ENCODE measurements around the gene POU5F2. TPM values are rescaled to one million over a fixed set of nuclear protein-coding genes. Genes with fewer than 3 reads are reported as not detected.

POU5F2 gene
- total RNA-seq, 1 experiment from 2014 or later = 1.1 TPM

- DNase-seq = no peak
- Histone ChIP-seq H3K79me2 (ENCODE audit: low read depth) (no peaks in the 10 kb centered on the region), H4K20me1 (ENCODE audit: insufficient read depth) (no peaks in the 10 kb centered on the region), H2AFZ (no peak overlapping the region), H3K4me2 (no peak overlapping the region), H3K9me2 (ENCODE audit: insufficient read depth) (no peaks in the 10 kb centered on the region), H3K36me3 (ENCODE audit: low read depth) (no peaks in the 10 kb centered on the region), H3K27me3 (ENCODE audit: insufficient read depth, low read depth) (no peaks in the 10 kb centered on the region), H3K27ac (no peak overlapping the region), H3K4me3 (no peak overlapping the region), H3K4me1 (replicated peaks; ENCODE audit: insufficient read depth) (no peaks in the 10 kb centered on the region), H3F3A (ENCODE audit: insufficient read depth, low read depth) (no peaks in the 10 kb centered on the region), H3K9me3 (ENCODE audit: insufficient read depth, low read depth) (no peaks in the 10 kb centered on the region)
- CTCF ChIA-PET = no interaction called here
- POLR2A ChIA-PET (ENCODE audit: unreplicated experiment) = interaction anchor here (0.5 kb wide), 1 partner anchor 320 kb away, joined by 3 read pairs; no protein-coding TSS in a partner anchor
- intact Hi-C loops (cut with micrococcal nuclease; ENCODE audit: unreplicated experiment) = no loop called here
- no TSS peak for BruUV-seq (replicated peaks)
- TF ChIP-seq CTCF (conservative IDR thresholded peaks at IDR 0.05) (no peak), EZH2 (IDR thresholded peaks at IDR 0.05; ENCODE audit: low read depth) (no peak)
Measured at GRCh38 chr5:93724791-93725190, 16.6 kb downstream of the POU5F2 start.

DNA sequence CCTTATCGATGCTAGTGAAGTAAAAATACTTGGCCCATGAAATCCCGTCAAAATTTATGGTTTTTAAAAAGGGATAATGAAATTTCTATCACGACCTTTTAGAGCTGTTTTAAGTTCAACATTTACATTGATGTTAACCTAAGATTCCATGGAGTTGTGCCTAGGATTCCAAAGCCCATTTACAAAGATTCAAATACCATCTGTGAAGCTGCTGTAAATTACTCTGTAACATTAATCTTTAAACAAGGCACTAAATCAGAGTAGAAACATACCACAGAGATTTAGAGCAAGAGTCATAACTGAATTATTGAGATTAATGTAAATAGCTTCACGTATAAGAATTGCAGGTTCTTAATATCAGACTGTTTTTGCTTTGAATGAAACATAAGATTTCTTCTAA is 17.7 kb downstream of the POU5F2 start:
- CTCF ChIA-PET = no interaction called here
- no peak for TF ChIP-seq CTCF (conservative IDR thresholded peaks at IDR 0.05)
- TF ChIP-seq EZH2 (IDR thresholded peaks at IDR 0.05; ENCODE audit: low read depth) = no peak
- Histone ChIP-seq H3K9me2 (ENCODE audit: insufficient read depth) (no peaks in the 10 kb centered on the region), H3K9me3 (ENCODE audit: insufficient read depth, low read depth) (no peaks in the 10 kb centered on the region), H4K20me1 (ENCODE audit: insufficient read depth) (no peaks in the 10 kb centered on the region), H3K4me2 (no peak overlapping the region), H2AFZ (no peak overlapping the region), H3F3A (ENCODE audit: insufficient read depth, low read depth) (no peaks in the 10 kb centered on the region), H3K27ac (no peak overlapping the region), H3K4me3 (no peak overlapping the region), H3K4me1 (replicated peaks; ENCODE audit: insufficient read depth) (no peaks in the 10 kb centered on the region), H3K79me2 (ENCODE audit: low read depth) (no peaks in the 10 kb centered on the region), H3K27me3 (ENCODE audit: insufficient read depth, low read depth) (no peaks in the 10 kb centered on the region), H3K36me3 (ENCODE audit: low read depth) (no peaks in the 10 kb centered on the region)
- intact Hi-C loops (cut with micrococcal nuclease; ENCODE audit: unreplicated experiment) = no loop called here
- BruUV-seq (replicated peaks) = no TSS peak
- POLR2A ChIA-PET (ENCODE audit: unreplicated experiment) = interaction anchor here (0.5 to 0.8 kb wide), 2 partner anchors 60 to 474 kb away, joined by 3 to 6 read pairs; no protein-coding TSS in a partner anchor
- DNase-seq = no peak

GRCh38 chr5:93723005-93723404 is 18.4 kb downstream of the POU5F2 start:
- CTCF ChIA-PET = interaction anchor here (0.7 kb wide), 1 partner anchor 70 kb away, joined by 3 read pairs; no protein-coding TSS in a partner anchor

More at GRCh38 chr5:93723005-93723404, 18.4 kb downstream of the POU5F2 start:
- Histone ChIP-seq H3K36me3 (ENCODE audit: low read depth) (no peaks in the 10 kb centered on the region), H3F3A (ENCODE audit: insufficient read depth, low read depth) (no peaks in the 10 kb centered on the region), H3K79me2 (ENCODE audit: low read depth) (no peaks in the 10 kb centered on the region), H3K4me1 (replicated peaks; ENCODE audit: insufficient read depth) (no peaks in the 10 kb centered on the region), H3K27ac (no peak overlapping the region), H2AFZ (no peak overlapping the region), H3K4me2 (no peak overlapping the region), H3K4me3 (no peak overlapping the region), H4K20me1 (ENCODE audit: insufficient read depth) (no peaks in the 10 kb centered on the region), H3K9me2 (ENCODE audit: insufficient read depth) (no peaks in the 10 kb centered on the region), H3K27me3 (ENCODE audit: insufficient read depth, low read depth) (no peaks in the 10 kb centered on the region), H3K9me3 (ENCODE audit: insufficient read depth, low read depth) (no peaks in the 10 kb centered on the region)
- POLR2A ChIA-PET (ENCODE audit: unreplicated experiment) = interaction anchor here (0.5 to 0.8 kb wide), 2 partner anchors 59 to 473 kb away, joined by 3 to 6 read pairs; no protein-coding TSS in a partner anchor
- TF ChIP-seq CTCF (conservative IDR thresholded peaks at IDR 0.05) (no peak), EZH2 (IDR thresholded peaks at IDR 0.05; ENCODE audit: low read depth) (no peak)
- BruUV-seq (replicated peaks) = no TSS peak
- DNase-seq = no peak
- intact Hi-C loops (cut with micrococcal nuclease; ENCODE audit: unreplicated experiment) = no loop called here

Measured in PC-9 (cell line).